GM23338 (cell line): ENCODE results near the gene RXRG. TPM values are rescaled to one million over a fixed set of nuclear protein-coding genes. Genes with fewer than 3 reads are reported as not detected.

Source experiments
- ATAC-seq: fragments of 200-7000 bp; cut with Tn5 transposase; 3 replicates; pipeline ENCODE4 v1.9.1; 2020
- DNase-seq: peaks from one replicate; pipeline ENCODE4 v3.0.0-alpha.2; 2015; ENCODE audit warnings: low spot score
- H2AFZ ChIP-seq: fragments of 200-600 bp; sonication (generic); 2 replicates; pipeline ENCODE4 v1.8.0; 2016; ENCODE audit warnings: antibody characterized with exemption, mild to moderate bottlenecking, moderate library complexity
- H3F3A ChIP-seq: fragments of 200-600 bp; sonication (generic); replicated peaks from 2 replicates; pipeline ENCODE4 v1.8.0; 2017; ENCODE audit warnings: antibody characterized with exemption, mixed run types, low read depth
- H3K27ac ChIP-seq: fragments of 200-600 bp; sonication (generic); 2 replicates; pipeline ENCODE4 v1.6.1; 2016; ENCODE audit warnings: low read depth
- H3K27me3 ChIP-seq: fragments of 200-600 bp; sonication (generic); 2 replicates; pipeline ENCODE4 v1.8.0; 2016; ENCODE audit warnings: mild to moderate bottlenecking, mixed run types, moderate library complexity; ENCODE audit not compliant: insufficient read depth
- H3K36me3 ChIP-seq: fragments of 200-600 bp; sonication (generic); 2 replicates; pipeline ENCODE4 v1.8.0; 2016; ENCODE audit warnings: mild to moderate bottlenecking; ENCODE audit not compliant: insufficient read depth
- H3K4me1 ChIP-seq: fragments of 200-600 bp; sonication (generic); 2 replicates; pipeline ENCODE4 v1.8.0; 2016; ENCODE audit warnings: mild to moderate bottlenecking, moderate library complexity; ENCODE audit not compliant: insufficient read depth
- H3K4me2 ChIP-seq: fragments of 200-600 bp; sonication (generic); 2 replicates; pipeline ENCODE4 v1.7.1; 2017; ENCODE audit warnings: mixed run types
- H3K4me3 ChIP-seq: fragments of 200-600 bp; sonication (generic); 2 replicates; pipeline ENCODE4 v1.6.1; 2016; ENCODE audit warnings: mixed run types
- H3K79me2 ChIP-seq: fragments of 200-600 bp; sonication (generic); replicated peaks from 2 replicates; pipeline ENCODE4 v1.8.0; 2017; ENCODE audit warnings: mild to moderate bottlenecking; ENCODE audit not compliant: insufficient read depth
- H3K9me2 ChIP-seq: fragments of 200-600 bp; sonication (generic); 2 replicates; pipeline ENCODE4 v1.8.0; 2017; ENCODE audit not compliant: insufficient read depth
- H4K20me1 ChIP-seq: fragments of 200-600 bp; sonication (generic); replicated peaks from 2 replicates; pipeline ENCODE4 v1.8.0; 2017; ENCODE audit warnings: mild to moderate bottlenecking; ENCODE audit not compliant: insufficient read depth
- H3K27ac Mint-ChIP-seq: 2 replicates; pipeline ENCODE4 v1.8.0; 2020; ENCODE audit warnings: inconsistent platforms, mild to moderate bottlenecking, moderate library complexity, mixed read lengths
- H3K27me3 Mint-ChIP-seq: 3 replicates; pipeline ENCODE4 v1.8.0; 2022; ENCODE audit warnings: low read depth, mild to moderate bottlenecking, moderate library complexity, mixed read lengths, inconsistent platforms; ENCODE audit not compliant: insufficient read depth, poor library complexity
- H3K36me3 Mint-ChIP-seq: 3 replicates; pipeline ENCODE4 v1.8.0; 2021; ENCODE audit warnings: low read depth, mild to moderate bottlenecking, inconsistent platforms, moderate library complexity, mixed read lengths
- H3K4me1 Mint-ChIP-seq: 3 replicates; pipeline ENCODE4 v1.8.0; 2020; ENCODE audit warnings: mild to moderate bottlenecking, inconsistent platforms, mixed read lengths
- H3K4me3 Mint-ChIP-seq: 3 replicates; pipeline ENCODE4 v1.8.0; 2021; ENCODE audit warnings: moderate library complexity, mild to moderate bottlenecking, inconsistent platforms, mixed read lengths
- H3K9me3 Mint-ChIP-seq: 3 replicates; pipeline ENCODE4 v1.8.0; 2020; ENCODE audit warnings: moderate library complexity, mild to moderate bottlenecking, inconsistent platforms, mixed read lengths
- CREB1 ChIP-seq: fragments of 250-450 bp; sonication (Bioruptor Pico); IDR thresholded peaks from 2 replicates; pipeline ENCODE4 v1.5.0; 2020; ENCODE audit warnings: low read depth, mild to moderate bottlenecking, moderate library complexity
- EZH2 ChIP-seq: fragments of 200-600 bp; sonication (generic); IDR thresholded peaks from one replicate; pipeline ENCODE4 v1.8.0; 2017; ENCODE audit warnings: antibody characterized with exemption, mild to moderate bottlenecking, low read depth; ENCODE audit not compliant: unreplicated experiment
- EZH2phosphoT487 ChIP-seq: fragments of 200-600 bp; sonication (generic); IDR thresholded peaks from one replicate; pipeline ENCODE4 v1.8.1; 2018; ENCODE audit warnings: antibody characterized with exemption; ENCODE audit not compliant: unreplicated experiment
- JUNB ChIP-seq: IDR thresholded peaks from one replicate; pipeline ENCODE4 v1.6.1; 2016; ENCODE audit warnings: antibody characterized with exemption; ENCODE audit not compliant: unreplicated experiment
- NANOG ChIP-seq: IDR thresholded peaks from 2 replicates; pipeline ENCODE4 v1.6.1; 2016; ENCODE audit warnings: antibody characterized with exemption, borderline replicate concordance
- POLR2AphosphoS5 ChIP-seq: IDR thresholded peaks from 2 replicates; pipeline ENCODE4 v1.6.1; 2016; ENCODE audit warnings: antibody characterized with exemption, low read depth
- STAT1 ChIP-seq: IDR thresholded peaks from one replicate; pipeline ENCODE4 v1.6.1; 2016; ENCODE audit warnings: antibody characterized with exemption; ENCODE audit not compliant: unreplicated experiment
- ZNF114 ChIP-seq: fragments of 250-450 bp; sonication (Bioruptor Pico); IDR thresholded peaks from 2 replicates; pipeline ENCODE4 v1.5.0; 2020; ENCODE audit warnings: mild to moderate bottlenecking, moderate library complexity
- ZNF331 ChIP-seq: fragments of 250-450 bp; sonication (Bioruptor Pico); IDR thresholded peaks from 2 replicates; pipeline ENCODE4 v1.5.0; 2020; ENCODE audit warnings: low read depth, mild to moderate bottlenecking, moderate library complexity
- polyA plus RNA-seq: library from polyadenylated mRNA; unstranded; fragments of >200 nt; fragmentation: Nextera tagmentation; extraction: Ambion mirVana; gene quantifications from 2 replicates; pipeline ENCODE4 v1.2.1, GENCODE V29; 2016
- total RNA-seq: library from RNA; depleted of rRNA; stranded (reverse); fragments of >200 nt; shearing (Covaris generic); gene quantifications from 2 replicates; pipeline ENCODE4 v1.2.3, GENCODE V29; 2014
- TF ChIP-seq, protein P1 (sequence below): IDR thresholded peaks from 2 replicates; pipeline ENCODE4 v1.6.1; 2016; ENCODE audit warnings: antibody characterized with exemption
- TF ChIP-seq, protein P2 (sequence below), 2 experiments: fragments of 200-600 bp in 1 of 2; sonication (generic) in 1 of 2; conservative IDR thresholded peaks; 2 replicates each; pipeline versions ENCODE4 v1.5.1 to v1.6.1; 2016 to 2017; ENCODE audit warnings: antibody characterized with exemption in 2 of 2, low read depth in 2 of 2, mild to moderate bottlenecking in 2 of 2, moderate library complexity in 1 of 2
- TF ChIP-seq, protein P3 (sequence below): fragments of 250-450 bp; sonication (Bioruptor Pico); IDR thresholded peaks from 2 replicates; pipeline ENCODE4 v1.5.0; 2020; ENCODE audit warnings: mild to moderate bottlenecking, moderate library complexity
- TF ChIP-seq, protein P4 (sequence below): IDR thresholded peaks from one replicate; pipeline ENCODE4 v1.6.1; 2018; ENCODE audit warnings: antibody characterized with exemption; ENCODE audit not compliant: unreplicated experiment

The RXRG gene
- total and polyA plus RNA-seq, 2 experiments from 2014 or later, result not detected

DNA sequence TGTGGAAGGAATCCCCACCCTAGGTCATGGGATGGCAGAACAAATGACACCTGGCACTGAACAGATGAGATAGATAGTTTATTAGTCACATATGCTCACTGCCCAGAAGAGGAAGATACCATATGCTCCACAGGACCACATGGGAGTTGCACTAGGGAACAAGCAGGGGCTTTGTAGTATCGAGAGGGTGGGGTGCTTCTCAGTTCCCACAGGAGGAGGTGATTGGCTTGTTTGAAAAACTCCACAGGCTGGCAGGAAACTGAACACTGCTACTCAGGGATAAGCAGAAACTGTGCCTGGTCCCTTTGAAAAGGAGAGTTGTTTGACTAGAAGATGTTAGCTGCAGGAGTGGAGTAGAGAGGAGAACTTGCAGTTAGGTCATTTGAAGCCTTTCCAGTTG lies 31.9 kb upstream of the RXRG start:
- H3K36me3 ChIP-seq, result no peaks in the 10 kb centered on the region
- H3K4me1 ChIP-seq, result no peaks in the 10 kb centered on the region
- no peaks in the 10 kb centered on the region for H3K27me3 ChIP-seq
- H3K4me3 ChIP-seq, result no peak overlapping the region
- H3K9me3 Mint-ChIP-seq, result no peaks in the 10 kb centered on the region
- no peak overlapping the region for H3K4me3 Mint-ChIP-seq
- no peaks in the 10 kb centered on the region for H3K9me2 ChIP-seq
- no peak overlapping the region for H3K27ac Mint-ChIP-seq
- no peak overlapping the region for H3K27ac ChIP-seq
- H3K36me3 Mint-ChIP-seq, result no peaks in the 10 kb centered on the region
- H3K4me2 ChIP-seq, result no peak overlapping the region
- H3F3A ChIP-seq, result no peaks in the 10 kb centered on the region
- no peak overlapping the region for H2AFZ ChIP-seq
- DNase-seq, result no peak
- TF ChIP-seq ZNF331 (CRISPR knock-in tag) (no peak), POLR2AphosphoS5 (no peak), EZH2phosphoT487 (no peak), STAT1 (no peak), JUNB (no peak), EZH2 (no peak), CREB1 (CRISPR knock-in tag) (no peak), NANOG (no peak), ZNF114 (CRISPR knock-in tag) (no peak)
- TF ChIP-seq, protein P1, sequence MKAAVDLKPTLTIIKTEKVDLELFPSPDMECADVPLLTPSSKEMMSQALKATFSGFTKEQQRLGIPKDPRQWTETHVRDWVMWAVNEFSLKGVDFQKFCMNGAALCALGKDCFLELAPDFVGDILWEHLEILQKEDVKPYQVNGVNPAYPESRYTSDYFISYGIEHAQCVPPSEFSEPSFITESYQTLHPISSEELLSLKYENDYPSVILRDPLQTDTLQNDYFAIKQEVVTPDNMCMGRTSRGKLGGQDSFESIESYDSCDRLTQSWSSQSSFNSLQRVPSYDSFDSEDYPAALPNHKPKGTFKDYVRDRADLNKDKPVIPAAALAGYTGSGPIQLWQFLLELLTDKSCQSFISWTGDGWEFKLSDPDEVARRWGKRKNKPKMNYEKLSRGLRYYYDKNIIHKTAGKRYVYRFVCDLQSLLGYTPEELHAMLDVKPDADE, result no peak
- TF ChIP-seq, protein P2, sequence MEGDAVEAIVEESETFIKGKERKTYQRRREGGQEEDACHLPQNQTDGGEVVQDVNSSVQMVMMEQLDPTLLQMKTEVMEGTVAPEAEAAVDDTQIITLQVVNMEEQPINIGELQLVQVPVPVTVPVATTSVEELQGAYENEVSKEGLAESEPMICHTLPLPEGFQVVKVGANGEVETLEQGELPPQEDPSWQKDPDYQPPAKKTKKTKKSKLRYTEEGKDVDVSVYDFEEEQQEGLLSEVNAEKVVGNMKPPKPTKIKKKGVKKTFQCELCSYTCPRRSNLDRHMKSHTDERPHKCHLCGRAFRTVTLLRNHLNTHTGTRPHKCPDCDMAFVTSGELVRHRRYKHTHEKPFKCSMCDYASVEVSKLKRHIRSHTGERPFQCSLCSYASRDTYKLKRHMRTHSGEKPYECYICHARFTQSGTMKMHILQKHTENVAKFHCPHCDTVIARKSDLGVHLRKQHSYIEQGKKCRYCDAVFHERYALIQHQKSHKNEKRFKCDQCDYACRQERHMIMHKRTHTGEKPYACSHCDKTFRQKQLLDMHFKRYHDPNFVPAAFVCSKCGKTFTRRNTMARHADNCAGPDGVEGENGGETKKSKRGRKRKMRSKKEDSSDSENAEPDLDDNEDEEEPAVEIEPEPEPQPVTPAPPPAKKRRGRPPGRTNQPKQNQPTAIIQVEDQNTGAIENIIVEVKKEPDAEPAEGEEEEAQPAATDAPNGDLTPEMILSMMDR (conservative IDR thresholded peaks at IDR 0.05; ENCODE audit: low read depth in 2 of 2), result no peak
- TF ChIP-seq, protein P3, sequence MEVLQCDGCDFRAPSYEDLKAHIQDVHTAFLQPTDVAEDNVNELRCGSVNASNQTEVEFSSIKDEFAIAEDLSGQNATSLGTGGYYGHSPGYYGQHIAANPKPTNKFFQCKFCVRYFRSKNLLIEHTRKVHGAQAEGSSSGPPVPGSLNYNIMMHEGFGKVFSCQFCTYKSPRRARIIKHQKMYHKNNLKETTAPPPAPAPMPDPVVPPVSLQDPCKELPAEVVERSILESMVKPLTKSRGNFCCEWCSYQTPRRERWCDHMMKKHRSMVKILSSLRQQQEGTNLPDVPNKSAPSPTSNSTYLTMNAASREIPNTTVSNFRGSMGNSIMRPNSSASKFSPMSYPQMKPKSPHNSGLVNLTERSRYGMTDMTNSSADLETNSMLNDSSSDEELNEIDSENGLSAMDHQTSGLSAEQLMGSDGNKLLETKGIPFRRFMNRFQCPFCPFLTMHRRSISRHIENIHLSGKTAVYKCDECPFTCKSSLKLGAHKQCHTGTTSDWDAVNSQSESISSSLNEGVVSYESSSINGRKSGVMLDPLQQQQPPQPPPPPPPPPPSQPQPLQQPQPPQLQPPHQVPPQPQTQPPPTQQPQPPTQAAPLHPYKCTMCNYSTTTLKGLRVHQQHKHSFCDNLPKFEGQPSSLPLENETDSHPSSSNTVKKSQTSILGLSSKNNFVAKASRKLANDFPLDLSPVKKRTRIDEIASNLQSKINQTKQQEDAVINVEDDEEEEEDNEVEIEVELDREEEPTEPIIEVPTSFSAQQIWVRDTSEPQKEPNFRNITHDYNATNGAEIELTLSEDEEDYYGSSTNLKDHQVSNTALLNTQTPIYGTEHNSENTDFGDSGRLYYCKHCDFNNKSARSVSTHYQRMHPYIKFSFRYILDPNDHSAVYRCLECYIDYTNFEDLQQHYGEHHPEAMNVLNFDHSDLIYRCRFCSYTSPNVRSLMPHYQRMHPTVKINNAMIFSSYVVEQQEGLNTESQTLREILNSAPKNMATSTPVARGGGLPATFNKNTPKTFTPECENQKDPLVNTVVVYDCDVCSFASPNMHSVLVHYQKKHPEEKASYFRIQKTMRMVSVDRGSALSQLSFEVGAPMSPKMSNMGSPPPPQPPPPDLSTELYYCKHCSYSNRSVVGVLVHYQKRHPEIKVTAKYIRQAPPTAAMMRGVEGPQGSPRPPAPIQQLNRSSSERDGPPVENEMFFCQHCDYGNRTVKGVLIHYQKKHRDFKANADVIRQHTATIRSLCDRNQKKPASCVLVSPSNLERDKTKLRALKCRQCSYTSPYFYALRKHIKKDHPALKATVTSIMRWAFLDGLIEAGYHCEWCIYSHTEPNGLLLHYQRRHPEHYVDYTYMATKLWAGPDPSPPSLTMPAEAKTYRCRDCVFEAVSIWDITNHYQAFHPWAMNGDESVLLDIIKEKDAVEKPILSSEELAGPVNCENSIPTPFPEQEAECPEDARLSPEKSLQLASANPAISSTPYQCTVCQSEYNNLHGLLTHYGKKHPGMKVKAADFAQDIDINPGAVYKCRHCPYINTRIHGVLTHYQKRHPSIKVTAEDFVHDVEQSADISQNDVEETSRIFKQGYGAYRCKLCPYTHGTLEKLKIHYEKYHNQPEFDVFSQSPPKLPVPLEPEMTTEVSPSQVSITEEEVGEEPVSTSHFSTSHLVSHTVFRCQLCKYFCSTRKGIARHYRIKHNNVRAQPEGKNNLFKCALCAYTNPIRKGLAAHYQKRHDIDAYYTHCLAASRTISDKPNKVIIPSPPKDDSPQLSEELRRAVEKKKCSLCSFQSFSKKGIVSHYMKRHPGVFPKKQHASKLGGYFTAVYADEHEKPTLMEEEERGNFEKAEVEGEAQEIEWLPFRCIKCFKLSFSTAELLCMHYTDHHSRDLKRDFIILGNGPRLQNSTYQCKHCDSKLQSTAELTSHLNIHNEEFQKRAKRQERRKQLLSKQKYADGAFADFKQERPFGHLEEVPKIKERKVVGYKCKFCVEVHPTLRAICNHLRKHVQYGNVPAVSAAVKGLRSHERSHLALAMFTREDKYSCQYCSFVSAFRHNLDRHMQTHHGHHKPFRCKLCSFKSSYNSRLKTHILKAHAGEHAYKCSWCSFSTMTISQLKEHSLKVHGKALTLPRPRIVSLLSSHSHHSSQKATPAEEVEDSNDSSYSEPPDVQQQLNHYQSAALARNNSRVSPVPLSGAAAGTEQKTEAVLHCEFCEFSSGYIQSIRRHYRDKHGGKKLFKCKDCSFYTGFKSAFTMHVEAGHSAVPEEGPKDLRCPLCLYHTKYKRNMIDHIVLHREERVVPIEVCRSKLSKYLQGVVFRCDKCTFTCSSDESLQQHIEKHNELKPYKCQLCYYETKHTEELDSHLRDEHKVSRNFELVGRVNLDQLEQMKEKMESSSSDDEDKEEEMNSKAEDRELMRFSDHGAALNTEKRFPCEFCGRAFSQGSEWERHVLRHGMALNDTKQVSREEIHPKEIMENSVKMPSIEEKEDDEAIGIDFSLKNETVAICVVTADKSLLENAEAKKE (CRISPR knock-in tag), result no peak
- TF ChIP-seq, protein P4, sequence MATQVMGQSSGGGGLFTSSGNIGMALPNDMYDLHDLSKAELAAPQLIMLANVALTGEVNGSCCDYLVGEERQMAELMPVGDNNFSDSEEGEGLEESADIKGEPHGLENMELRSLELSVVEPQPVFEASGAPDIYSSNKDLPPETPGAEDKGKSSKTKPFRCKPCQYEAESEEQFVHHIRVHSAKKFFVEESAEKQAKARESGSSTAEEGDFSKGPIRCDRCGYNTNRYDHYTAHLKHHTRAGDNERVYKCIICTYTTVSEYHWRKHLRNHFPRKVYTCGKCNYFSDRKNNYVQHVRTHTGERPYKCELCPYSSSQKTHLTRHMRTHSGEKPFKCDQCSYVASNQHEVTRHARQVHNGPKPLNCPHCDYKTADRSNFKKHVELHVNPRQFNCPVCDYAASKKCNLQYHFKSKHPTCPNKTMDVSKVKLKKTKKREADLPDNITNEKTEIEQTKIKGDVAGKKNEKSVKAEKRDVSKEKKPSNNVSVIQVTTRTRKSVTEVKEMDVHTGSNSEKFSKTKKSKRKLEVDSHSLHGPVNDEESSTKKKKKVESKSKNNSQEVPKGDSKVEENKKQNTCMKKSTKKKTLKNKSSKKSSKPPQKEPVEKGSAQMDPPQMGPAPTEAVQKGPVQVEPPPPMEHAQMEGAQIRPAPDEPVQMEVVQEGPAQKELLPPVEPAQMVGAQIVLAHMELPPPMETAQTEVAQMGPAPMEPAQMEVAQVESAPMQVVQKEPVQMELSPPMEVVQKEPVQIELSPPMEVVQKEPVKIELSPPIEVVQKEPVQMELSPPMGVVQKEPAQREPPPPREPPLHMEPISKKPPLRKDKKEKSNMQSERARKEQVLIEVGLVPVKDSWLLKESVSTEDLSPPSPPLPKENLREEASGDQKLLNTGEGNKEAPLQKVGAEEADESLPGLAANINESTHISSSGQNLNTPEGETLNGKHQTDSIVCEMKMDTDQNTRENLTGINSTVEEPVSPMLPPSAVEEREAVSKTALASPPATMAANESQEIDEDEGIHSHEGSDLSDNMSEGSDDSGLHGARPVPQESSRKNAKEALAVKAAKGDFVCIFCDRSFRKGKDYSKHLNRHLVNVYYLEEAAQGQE, result no peak
- no peaks in the 10 kb centered on the region for H4K20me1 ChIP-seq
- no peak for ATAC-seq
- no peaks in the 10 kb centered on the region for H3K79me2 ChIP-seq
- no peaks in the 10 kb centered on the region for H3K27me3 Mint-ChIP-seq
- no peaks in the 10 kb centered on the region for H3K4me1 Mint-ChIP-seq
